Measurements from ENCODE around the gene CEP78.

DNA sequence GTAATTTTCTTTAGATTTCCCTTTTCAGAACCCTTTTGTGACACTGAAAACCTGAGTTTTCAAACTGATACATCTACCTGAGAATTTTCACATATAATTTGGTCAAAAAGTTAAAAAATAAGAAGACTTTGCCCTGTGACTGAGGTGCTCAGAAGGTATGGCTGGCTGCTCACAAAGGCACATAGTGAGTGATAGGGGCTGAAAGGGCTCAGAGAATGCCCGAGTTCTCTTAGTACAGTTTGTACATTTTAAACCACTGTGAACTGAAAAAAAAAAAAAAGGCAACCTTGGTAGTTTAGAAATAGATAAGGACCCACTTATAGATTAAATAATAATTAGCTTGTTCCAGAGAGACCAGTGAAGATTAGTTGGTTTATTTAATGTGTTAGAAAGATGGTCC lies 42.9 kb downstream of the CEP78 start:
- TF ChIP-seq, protein P1, sequence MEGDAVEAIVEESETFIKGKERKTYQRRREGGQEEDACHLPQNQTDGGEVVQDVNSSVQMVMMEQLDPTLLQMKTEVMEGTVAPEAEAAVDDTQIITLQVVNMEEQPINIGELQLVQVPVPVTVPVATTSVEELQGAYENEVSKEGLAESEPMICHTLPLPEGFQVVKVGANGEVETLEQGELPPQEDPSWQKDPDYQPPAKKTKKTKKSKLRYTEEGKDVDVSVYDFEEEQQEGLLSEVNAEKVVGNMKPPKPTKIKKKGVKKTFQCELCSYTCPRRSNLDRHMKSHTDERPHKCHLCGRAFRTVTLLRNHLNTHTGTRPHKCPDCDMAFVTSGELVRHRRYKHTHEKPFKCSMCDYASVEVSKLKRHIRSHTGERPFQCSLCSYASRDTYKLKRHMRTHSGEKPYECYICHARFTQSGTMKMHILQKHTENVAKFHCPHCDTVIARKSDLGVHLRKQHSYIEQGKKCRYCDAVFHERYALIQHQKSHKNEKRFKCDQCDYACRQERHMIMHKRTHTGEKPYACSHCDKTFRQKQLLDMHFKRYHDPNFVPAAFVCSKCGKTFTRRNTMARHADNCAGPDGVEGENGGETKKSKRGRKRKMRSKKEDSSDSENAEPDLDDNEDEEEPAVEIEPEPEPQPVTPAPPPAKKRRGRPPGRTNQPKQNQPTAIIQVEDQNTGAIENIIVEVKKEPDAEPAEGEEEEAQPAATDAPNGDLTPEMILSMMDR (conservative IDR thresholded peaks at IDR 0.05; ENCODE audit: low read length): no peak
- TF ChIP-seq EZH2phosphoT487 (IDR thresholded peaks at IDR 0.05; ENCODE audit: borderline replicate concordance): no peak

Data from Loucy (cell line).